T follicular helper cell (primary cell): Measurements from ENCODE around the gene COL18A1.

Source experiments
- DNase-seq: peaks from one replicate; pipeline ENCODE4 v3.0.0-alpha.2; 2020; ENCODE audit warnings: low read depth

COL18A1 gene

GRCh38 chr21:45455674-45456583 is 51.0 kb downstream of the COL18A1 start:
- no peak for DNase-seq

- no peak for DNase-seq
Measured at GRCh38 chr21:45456584-45457160, 51.7 kb downstream of the COL18A1 start.

GRCh38 chr21:45457161-45457831 is 52.3 kb downstream of the COL18A1 start:
- no peak for DNase-seq

- DNase-seq, result no peak
Measured at GRCh38 chr21:45457832-45458172, 52.8 kb downstream of the COL18A1 start.

- DNase-seq, result no peak
Measured at GRCh38 chr21:45458281-45459170, 53.6 kb downstream of the COL18A1 start.

- no peak for DNase-seq
Measured at GRCh38 chr21:45459171-45460010, 54.4 kb downstream of the COL18A1 start.

- DNase-seq, result no peak
Measured at GRCh38 chr21:45460011-45460565, 55.1 kb downstream of the COL18A1 start.

- no peak for DNase-seq
Measured at GRCh38 chr21:45460611-45461368, 55.8 kb downstream of the COL18A1 start.

GRCh38 chr21:45461369-45461750 is 56.4 kb downstream of the COL18A1 start:
- DNase-seq, result no peak

- DNase-seq, result no peak
Measured at GRCh38 chr21:45461806-45462341, 56.9 kb downstream of the COL18A1 start.

- no peak for DNase-seq
Measured at GRCh38 chr21:45463871-45464270, 58.9 kb downstream of the COL18A1 start.

- no peak for DNase-seq
Measured at GRCh38 chr21:45464309-45464708, 59.3 kb downstream of the COL18A1 start.

- DNase-seq, result no peak
Measured at GRCh38 chr21:45465105-45465504, 60.1 kb downstream of the COL18A1 start.

GRCh38 chr21:45465611-45466329 is 60.8 kb downstream of the COL18A1 start:
- DNase-seq, result no peak

GRCh38 chr21:45466330-45467220 is 61.6 kb downstream of the COL18A1 start:
- no peak for DNase-seq

- no peak for DNase-seq
Measured at GRCh38 chr21:45467221-45467779, 62.3 kb downstream of the COL18A1 start.
